ENCODE results near the gene HP1BP3.

Gene HP1BP3

GRCh38 chr1:20696397-20697333 lies 90.4 kb downstream of the HP1BP3 start:
- peak; percentile 34 to 42 for DNase-seq (ENCODE audit: low read depth in 2 of 2, low spot score in 1 of 2)

- DNase-seq (ENCODE audit: low read depth in 2 of 2, low spot score in 1 of 2), result no peak
Measured at GRCh38 chr1:20695515-20695914, 91.6 kb downstream of the HP1BP3 start.

DNA sequence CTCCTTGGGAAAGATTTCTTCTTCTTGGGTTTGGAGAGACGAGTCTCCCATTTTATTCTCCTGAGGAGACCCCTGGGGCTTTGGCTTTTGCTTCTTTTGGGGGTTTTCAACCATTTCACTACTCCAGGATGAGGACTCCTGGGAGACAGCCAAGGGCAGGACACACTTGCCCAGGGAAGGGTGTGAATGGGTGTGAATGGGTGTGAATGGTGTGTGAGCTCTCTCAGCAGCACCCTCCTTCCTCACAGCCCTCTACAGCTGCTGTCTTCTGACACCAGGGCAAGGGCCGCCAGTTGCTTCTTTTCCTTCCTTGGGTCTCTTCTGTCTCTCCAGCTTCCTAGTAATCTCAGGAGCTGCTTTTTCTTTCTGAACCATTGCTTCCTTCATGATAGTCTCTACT lies 93.5 kb downstream of the HP1BP3 start:
- no peak for DNase-seq (ENCODE audit: low read depth in 2 of 2, low spot score in 1 of 2)

Measured in stimulated activated CD8-positive, alpha-beta memory T cell treated with anti-CD3 and anti-CD28 coated beads, Interleukin-4, amount 100 ng/mL, for 4 hours (primary cell).